Osteocyte (in vitro differentiated cells): ENCODE measurements around the gene ANKRD49. TPM values are rescaled to one million over a fixed set of nuclear protein-coding genes. Genes with fewer than 3 reads are reported as not detected.

Source experiments
- DNase-seq: peaks from one replicate; pipeline ENCODE4 v3.0.0; 2021; ENCODE audit warnings: mixed read lengths; ENCODE audit not compliant: unreplicated experiment; ENCODE audit errors: extremely low spot score
- H3K27ac Mint-ChIP-seq: one replicate; pipeline ENCODE4 v1.8.0; 2021; ENCODE audit warnings: mild to moderate bottlenecking, mixed read lengths; ENCODE audit not compliant: unreplicated experiment
- H3K27me3 Mint-ChIP-seq: one replicate; pipeline ENCODE4 v1.8.0; 2021; ENCODE audit warnings: mixed read lengths; ENCODE audit not compliant: unreplicated experiment
- H3K36me3 Mint-ChIP-seq: one replicate; pipeline ENCODE4 v1.8.0; 2021; ENCODE audit warnings: mixed read lengths; ENCODE audit not compliant: unreplicated experiment
- H3K4me1 Mint-ChIP-seq: one replicate; pipeline ENCODE4 v1.8.0; 2021; ENCODE audit warnings: mixed read lengths; ENCODE audit not compliant: unreplicated experiment
- H3K4me3 Mint-ChIP-seq: one replicate; pipeline ENCODE4 v1.8.0; 2021; ENCODE audit warnings: mild to moderate bottlenecking, moderate library complexity, mixed read lengths; ENCODE audit not compliant: unreplicated experiment
- H3K9me3 Mint-ChIP-seq: one replicate; pipeline ENCODE4 v1.8.0; 2021; ENCODE audit warnings: mixed read lengths; ENCODE audit not compliant: unreplicated experiment
- long read RNA-seq: library from polyadenylated mRNA; unstranded; transcript quantifications from one replicate; pipeline ENCODE4 v2.0.0, GENCODE V29; 2021
- total RNA-seq: library from RNA; stranded (reverse); gene quantifications from 2 replicates; pipeline ENCODE4 v1.2.1, GENCODE V29; 2021
- TF ChIP-seq, protein P1 (sequence below): fragments of 200-600 bp; sonication (generic); IDR thresholded peaks from 2 replicates; pipeline ENCODE4 v1.5.0; 2021; ENCODE audit warnings: antibody characterized with exemption, mild to moderate bottlenecking, moderate library complexity

ANKRD49 gene
- 11.3 and 11.7 TPM in 2 replicates for total RNA-seq
- long read RNA-seq, transcript ANKRD49-210 (3 exons, 2,268 nt) = major isoform, 36 of 51 reads
- long read RNA-seq, partial matches to known transcripts = 1 of 51 reads
- long read RNA-seq, other reads (novel, unspliced or antisense) = 5 of 51 reads

- Mint-ChIP-seq H3K4me3 (peak within 1 kb of the TSS; percentile 96), H3K27me3 (no peaks in the 10 kb centered on the region), H3K4me1 (peaks cover 22% of the 10 kb centered on the region), H3K9me3 (no peaks in the 10 kb centered on the region), H3K36me3 (peaks cover 33% of the 10 kb centered on the region), H3K27ac (peak within 1 kb of the TSS; percentile 94)
- DNase-seq = peak; percentile 99
- TF ChIP-seq, protein P1, sequence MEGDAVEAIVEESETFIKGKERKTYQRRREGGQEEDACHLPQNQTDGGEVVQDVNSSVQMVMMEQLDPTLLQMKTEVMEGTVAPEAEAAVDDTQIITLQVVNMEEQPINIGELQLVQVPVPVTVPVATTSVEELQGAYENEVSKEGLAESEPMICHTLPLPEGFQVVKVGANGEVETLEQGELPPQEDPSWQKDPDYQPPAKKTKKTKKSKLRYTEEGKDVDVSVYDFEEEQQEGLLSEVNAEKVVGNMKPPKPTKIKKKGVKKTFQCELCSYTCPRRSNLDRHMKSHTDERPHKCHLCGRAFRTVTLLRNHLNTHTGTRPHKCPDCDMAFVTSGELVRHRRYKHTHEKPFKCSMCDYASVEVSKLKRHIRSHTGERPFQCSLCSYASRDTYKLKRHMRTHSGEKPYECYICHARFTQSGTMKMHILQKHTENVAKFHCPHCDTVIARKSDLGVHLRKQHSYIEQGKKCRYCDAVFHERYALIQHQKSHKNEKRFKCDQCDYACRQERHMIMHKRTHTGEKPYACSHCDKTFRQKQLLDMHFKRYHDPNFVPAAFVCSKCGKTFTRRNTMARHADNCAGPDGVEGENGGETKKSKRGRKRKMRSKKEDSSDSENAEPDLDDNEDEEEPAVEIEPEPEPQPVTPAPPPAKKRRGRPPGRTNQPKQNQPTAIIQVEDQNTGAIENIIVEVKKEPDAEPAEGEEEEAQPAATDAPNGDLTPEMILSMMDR = no peak
Measured at GRCh38 chr11:94493281-94494125, at the start of gene ANKRD49, which contains the start of gene MRE11. Gene ANKRD49 (plus strand): TSS chr11:94493984. CDS start chr11:94496694, 2,710 bp downstream. Gene MRE11 (minus strand): TSS chr11:94493844. CDS start chr11:94492801, 1,043 bp downstream.

- no peaks in the 10 kb centered on the region for H3K27me3 Mint-ChIP-seq
- no peak for DNase-seq
- TF ChIP-seq, protein P1 = no peak
- no peaks in the 10 kb centered on the region for H3K4me1 Mint-ChIP-seq
- H3K27ac Mint-ChIP-seq = no peak overlapping the region
- H3K36me3 Mint-ChIP-seq = peaks cover 19% of the 10 kb centered on the region
- H3K4me3 Mint-ChIP-seq = no peak overlapping the region
- H3K9me3 Mint-ChIP-seq = no peaks in the 10 kb centered on the region
Measured at GRCh38 chr11:94445641-94446040, 48.1 kb upstream of the ANKRD49 start.

DNA sequence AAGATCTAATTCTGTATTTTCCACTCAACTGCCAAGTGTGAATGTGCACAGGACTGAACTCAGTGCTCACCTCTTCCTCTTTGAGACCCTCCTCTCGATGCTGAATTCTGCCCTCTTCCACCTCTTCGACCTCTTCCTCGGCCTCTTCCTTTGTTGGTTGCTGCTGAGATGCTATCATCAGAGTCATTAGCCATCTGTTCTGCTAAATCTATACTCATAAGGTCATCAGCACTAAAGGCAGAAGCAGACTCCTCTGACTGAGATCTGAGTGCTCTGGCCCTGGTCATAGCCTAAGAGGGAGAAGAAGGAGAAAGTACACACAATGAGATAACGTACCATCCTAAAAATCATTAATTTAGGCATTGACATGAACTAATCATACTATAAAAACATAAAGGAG is 46.6 kb upstream of the ANKRD49 start:
- H3K27me3 Mint-ChIP-seq = no peaks in the 10 kb centered on the region

GRCh38 chr11:94449029-94449428 is 44.8 kb upstream of the ANKRD49 start:
- TF ChIP-seq, protein P1 = no peak
- no peaks in the 10 kb centered on the region for H3K9me3 Mint-ChIP-seq
- no peak overlapping the region for H3K27ac Mint-ChIP-seq
- H3K36me3 Mint-ChIP-seq = peaks cover 21% of the 10 kb centered on the region
- no peak overlapping the region for H3K4me3 Mint-ChIP-seq
- no peaks in the 10 kb centered on the region for H3K27me3 Mint-ChIP-seq
- DNase-seq = no peak
- no peaks in the 10 kb centered on the region for H3K4me1 Mint-ChIP-seq

More for the DNA sequence above, 46.6 kb upstream of the ANKRD49 start:
- TF ChIP-seq, protein P1 = no peak
- Mint-ChIP-seq H3K4me3 (no peak overlapping the region), H3K4me1 (no peaks in the 10 kb centered on the region), H3K27ac (no peak overlapping the region), H3K9me3 (no peaks in the 10 kb centered on the region), H3K36me3 (peaks cover 19% of the 10 kb centered on the region)
- DNase-seq = no peak

GRCh38 chr11:94449437-94449836 is 44.3 kb upstream of the ANKRD49 start:
- DNase-seq = no peak
- Mint-ChIP-seq H3K27ac (no peak overlapping the region), H3K9me3 (no peaks in the 10 kb centered on the region), H3K36me3 (peaks cover 19% of the 10 kb centered on the region), H3K4me1 (no peaks in the 10 kb centered on the region), H3K4me3 (no peak overlapping the region), H3K27me3 (no peaks in the 10 kb centered on the region)
- TF ChIP-seq, protein P1 = no peak
